ENCODE results near the gene DOCK3.

DNA sequence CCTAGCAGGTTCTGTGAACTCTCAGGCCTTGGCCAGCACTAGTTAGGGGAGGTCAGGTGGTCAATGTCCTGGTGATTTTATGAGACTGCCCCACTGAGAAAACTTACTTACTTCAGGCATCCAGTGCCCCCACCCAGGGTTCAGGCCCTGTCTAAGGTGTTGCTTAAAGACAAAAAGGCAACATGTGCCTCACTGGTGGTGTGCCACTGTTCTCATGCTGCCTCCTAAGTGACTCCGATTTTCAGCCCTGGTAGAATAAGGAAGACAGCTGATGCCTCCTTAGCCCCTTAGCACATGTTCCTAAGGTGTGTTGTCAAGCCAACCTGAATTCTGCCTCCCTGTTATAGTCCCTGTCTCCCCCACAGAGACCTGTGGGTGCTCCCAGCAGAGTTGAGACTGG lies 721.7 kb downstream of the DOCK3 start:
- TF ChIP-seq, protein P1, sequence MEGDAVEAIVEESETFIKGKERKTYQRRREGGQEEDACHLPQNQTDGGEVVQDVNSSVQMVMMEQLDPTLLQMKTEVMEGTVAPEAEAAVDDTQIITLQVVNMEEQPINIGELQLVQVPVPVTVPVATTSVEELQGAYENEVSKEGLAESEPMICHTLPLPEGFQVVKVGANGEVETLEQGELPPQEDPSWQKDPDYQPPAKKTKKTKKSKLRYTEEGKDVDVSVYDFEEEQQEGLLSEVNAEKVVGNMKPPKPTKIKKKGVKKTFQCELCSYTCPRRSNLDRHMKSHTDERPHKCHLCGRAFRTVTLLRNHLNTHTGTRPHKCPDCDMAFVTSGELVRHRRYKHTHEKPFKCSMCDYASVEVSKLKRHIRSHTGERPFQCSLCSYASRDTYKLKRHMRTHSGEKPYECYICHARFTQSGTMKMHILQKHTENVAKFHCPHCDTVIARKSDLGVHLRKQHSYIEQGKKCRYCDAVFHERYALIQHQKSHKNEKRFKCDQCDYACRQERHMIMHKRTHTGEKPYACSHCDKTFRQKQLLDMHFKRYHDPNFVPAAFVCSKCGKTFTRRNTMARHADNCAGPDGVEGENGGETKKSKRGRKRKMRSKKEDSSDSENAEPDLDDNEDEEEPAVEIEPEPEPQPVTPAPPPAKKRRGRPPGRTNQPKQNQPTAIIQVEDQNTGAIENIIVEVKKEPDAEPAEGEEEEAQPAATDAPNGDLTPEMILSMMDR (IDR thresholded peaks at IDR 0.05; ENCODE audit: low read depth, low read length, poor library complexity, severe bottlenecking) = no peak
- no peak for TF ChIP-seq EZH2phosphoT487 (IDR thresholded peaks at IDR 0.05; ENCODE audit: borderline replicate concordance, low read length)

All from DOHH2 (cell line).